Measurements from ENCODE around the gene PPP1R12C. TPM values are rescaled to one million over a fixed set of nuclear protein-coding genes. Genes with fewer than 3 reads are reported as not detected.

Gene PPP1R12C
- total RNA-seq, 1 donor = 55.0 TPM

DNA sequence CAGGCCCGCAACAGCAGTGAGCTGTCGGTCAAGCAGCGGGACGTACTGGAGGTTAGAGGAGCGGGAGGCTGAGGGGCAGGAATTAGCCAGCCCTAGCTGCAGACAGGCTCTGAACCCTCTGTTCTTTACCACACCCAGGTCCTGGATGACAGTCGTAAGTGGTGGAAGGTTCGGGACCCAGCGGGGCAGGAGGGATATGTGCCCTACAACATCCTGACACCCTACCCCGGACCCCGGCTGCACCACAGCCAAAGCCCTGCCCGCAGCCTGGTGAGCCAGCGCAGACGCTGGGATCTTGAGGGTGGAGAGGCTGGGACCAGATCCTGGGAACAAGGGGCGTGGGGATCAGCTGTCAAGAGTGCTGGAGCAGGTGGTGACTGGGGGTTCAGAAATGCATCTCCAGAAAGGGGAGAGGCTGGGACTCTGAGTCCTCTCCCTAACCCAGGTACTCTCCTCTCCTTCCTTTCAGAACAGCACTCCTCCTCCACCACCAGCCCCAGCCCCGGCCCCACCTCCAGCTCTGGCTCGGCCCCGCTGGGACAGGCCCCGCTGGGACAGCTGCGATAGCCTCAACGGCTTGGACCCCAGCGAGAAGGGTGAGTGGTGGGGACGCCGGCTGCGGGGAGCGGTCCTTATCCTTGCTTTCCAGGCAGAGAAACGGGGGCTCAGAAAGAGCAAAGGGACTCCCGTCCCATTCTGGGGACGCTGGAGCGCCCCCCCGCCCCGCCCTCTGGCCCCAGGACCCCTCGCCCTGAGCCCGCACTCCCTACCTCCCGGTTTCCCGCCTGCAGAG is 31.3 kb downstream of the PPP1R12C start:
- peak overlapping the region; percentile 91 for H3K4me2 ChIP-seq (ENCODE audit: insufficient read depth, low read length)
- H3K4me1 ChIP-seq (ENCODE audit: insufficient read depth, low read length) = peaks cover 12% of the 10 kb centered on the region
- no peaks in the 10 kb centered on the region for H3K9me3 ChIP-seq (ENCODE audit: low read depth, low read length)
- no peaks in the 10 kb centered on the region for H3K36me3 ChIP-seq (ENCODE audit: insufficient read depth, low read length)
- TF ChIP-seq, protein P1, sequence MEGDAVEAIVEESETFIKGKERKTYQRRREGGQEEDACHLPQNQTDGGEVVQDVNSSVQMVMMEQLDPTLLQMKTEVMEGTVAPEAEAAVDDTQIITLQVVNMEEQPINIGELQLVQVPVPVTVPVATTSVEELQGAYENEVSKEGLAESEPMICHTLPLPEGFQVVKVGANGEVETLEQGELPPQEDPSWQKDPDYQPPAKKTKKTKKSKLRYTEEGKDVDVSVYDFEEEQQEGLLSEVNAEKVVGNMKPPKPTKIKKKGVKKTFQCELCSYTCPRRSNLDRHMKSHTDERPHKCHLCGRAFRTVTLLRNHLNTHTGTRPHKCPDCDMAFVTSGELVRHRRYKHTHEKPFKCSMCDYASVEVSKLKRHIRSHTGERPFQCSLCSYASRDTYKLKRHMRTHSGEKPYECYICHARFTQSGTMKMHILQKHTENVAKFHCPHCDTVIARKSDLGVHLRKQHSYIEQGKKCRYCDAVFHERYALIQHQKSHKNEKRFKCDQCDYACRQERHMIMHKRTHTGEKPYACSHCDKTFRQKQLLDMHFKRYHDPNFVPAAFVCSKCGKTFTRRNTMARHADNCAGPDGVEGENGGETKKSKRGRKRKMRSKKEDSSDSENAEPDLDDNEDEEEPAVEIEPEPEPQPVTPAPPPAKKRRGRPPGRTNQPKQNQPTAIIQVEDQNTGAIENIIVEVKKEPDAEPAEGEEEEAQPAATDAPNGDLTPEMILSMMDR (IDR thresholded peaks at IDR 0.05; ENCODE audit: extremely low read depth, low read depth, low read length) = no peak
- H3K27me3 ChIP-seq (ENCODE audit: insufficient read depth, low read length) = peaks cover 59% of the 10 kb centered on the region
- H3K27ac ChIP-seq (ENCODE audit: low read depth, low read length) = no peak overlapping the region
- peak; percentile 90 for DNase-seq (ENCODE audit: insufficient read length, low spot score, missing footprints)
- H2AFZ ChIP-seq (ENCODE audit: low read length) = no peak overlapping the region
- no peaks in the 10 kb centered on the region for H3K79me2 ChIP-seq (ENCODE audit: insufficient read depth, low read length)
- peaks cover 27% of the 10 kb centered on the region for H4K20me1 ChIP-seq (ENCODE audit: insufficient read depth, low read length)
- peak overlapping the region; percentile 75 for H3K4me3 ChIP-seq (ENCODE audit: insufficient read depth, low read length)

DNA sequence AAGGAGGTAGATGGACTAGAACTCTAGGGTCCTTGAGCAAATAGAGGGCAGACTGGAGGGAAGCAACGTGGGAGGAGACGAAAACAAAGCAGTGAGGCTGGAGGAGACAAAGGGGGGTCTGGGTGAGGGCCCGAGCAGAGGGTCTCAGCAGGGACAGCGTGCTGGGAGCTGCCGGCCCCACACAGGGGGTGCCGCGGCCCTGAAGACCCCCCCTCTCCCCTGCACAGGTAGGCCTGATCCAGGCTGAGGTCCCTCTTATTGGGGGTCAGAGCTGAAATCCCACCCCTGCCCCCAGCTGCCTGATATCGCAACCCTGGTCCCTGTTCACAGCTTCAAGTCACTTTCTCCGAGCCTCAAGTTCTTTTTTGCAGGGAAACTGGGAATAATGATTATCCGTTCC is 33.0 kb downstream of the PPP1R12C start:
- Histone ChIP-seq H3K4me3 (ENCODE audit: insufficient read depth, low read length) (no peak overlapping the region), H3K4me1 (ENCODE audit: insufficient read depth, low read length) (peaks cover 16% of the 10 kb centered on the region), H3K27me3 (ENCODE audit: insufficient read depth, low read length) (peaks cover 74% of the 10 kb centered on the region), H3K9me3 (ENCODE audit: low read depth, low read length) (no peaks in the 10 kb centered on the region), H3K4me2 (ENCODE audit: insufficient read depth, low read length) (no peak overlapping the region), H4K20me1 (ENCODE audit: insufficient read depth, low read length) (peaks cover 19% of the 10 kb centered on the region), H3K27ac (ENCODE audit: low read depth, low read length) (no peak overlapping the region), H2AFZ (ENCODE audit: low read length) (no peak overlapping the region), H3K79me2 (ENCODE audit: insufficient read depth, low read length) (no peaks in the 10 kb centered on the region), H3K36me3 (ENCODE audit: insufficient read depth, low read length) (no peaks in the 10 kb centered on the region)
- TF ChIP-seq, protein P1 (IDR thresholded peaks at IDR 0.05; ENCODE audit: extremely low read depth, low read depth, low read length) = no peak
- peak; percentile 73 for DNase-seq (ENCODE audit: insufficient read length, low spot score, missing footprints)

GRCh38 chr19:55083004-55083850 is 34.2 kb downstream of the PPP1R12C start:
- Histone ChIP-seq H2AFZ (ENCODE audit: low read length) (no peak overlapping the region), H3K36me3 (ENCODE audit: insufficient read depth, low read length) (no peaks in the 10 kb centered on the region), H3K9me3 (ENCODE audit: low read depth, low read length) (no peaks in the 10 kb centered on the region), H3K4me3 (ENCODE audit: insufficient read depth, low read length) (no peak overlapping the region), H4K20me1 (ENCODE audit: insufficient read depth, low read length) (peaks cover 13% of the 10 kb centered on the region), H3K27me3 (ENCODE audit: insufficient read depth, low read length) (peaks cover 75% of the 10 kb centered on the region), H3K27ac (ENCODE audit: low read depth, low read length) (no peak overlapping the region), H3K79me2 (ENCODE audit: insufficient read depth, low read length) (no peaks in the 10 kb centered on the region), H3K4me1 (ENCODE audit: insufficient read depth, low read length) (peaks cover 16% of the 10 kb centered on the region), H3K4me2 (ENCODE audit: insufficient read depth, low read length) (no peak overlapping the region)
- TF ChIP-seq, protein P1 (IDR thresholded peaks at IDR 0.05; ENCODE audit: extremely low read depth, low read depth, low read length) = no peak
- peak; percentile 50 for DNase-seq (ENCODE audit: insufficient read length, low spot score, missing footprints)

All from osteoblast (primary cell).